Right kidney (tissue), 1 donor: ENCODE data around the gene TYW5.

Source experiments
- DNase-seq: peaks from one replicate; pipeline ENCODE4 v3.0.0-alpha.2; 2016

TYW5 gene

DNA sequence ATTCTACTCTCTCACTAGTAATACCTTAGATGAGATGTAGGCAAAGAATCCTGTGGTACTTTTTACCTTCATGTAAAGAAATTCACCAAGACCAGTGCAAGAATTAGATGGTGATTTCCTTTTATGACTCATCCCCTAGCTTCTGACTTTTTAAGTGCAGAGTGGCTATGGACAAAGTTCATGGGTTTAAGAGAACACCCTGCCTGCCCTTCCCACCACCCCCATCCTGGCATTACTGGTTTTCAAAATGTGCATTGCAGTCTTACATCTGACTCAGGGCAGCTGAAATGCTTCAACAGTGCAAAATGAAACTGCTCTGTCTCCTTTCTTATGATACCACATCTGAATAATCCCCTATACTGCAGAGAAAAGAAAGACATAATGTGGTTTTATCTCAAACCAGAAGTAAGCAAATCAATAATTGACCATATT is 22.7 kb upstream of the TYW5 start:
- DNase-seq = no peak

DNA sequence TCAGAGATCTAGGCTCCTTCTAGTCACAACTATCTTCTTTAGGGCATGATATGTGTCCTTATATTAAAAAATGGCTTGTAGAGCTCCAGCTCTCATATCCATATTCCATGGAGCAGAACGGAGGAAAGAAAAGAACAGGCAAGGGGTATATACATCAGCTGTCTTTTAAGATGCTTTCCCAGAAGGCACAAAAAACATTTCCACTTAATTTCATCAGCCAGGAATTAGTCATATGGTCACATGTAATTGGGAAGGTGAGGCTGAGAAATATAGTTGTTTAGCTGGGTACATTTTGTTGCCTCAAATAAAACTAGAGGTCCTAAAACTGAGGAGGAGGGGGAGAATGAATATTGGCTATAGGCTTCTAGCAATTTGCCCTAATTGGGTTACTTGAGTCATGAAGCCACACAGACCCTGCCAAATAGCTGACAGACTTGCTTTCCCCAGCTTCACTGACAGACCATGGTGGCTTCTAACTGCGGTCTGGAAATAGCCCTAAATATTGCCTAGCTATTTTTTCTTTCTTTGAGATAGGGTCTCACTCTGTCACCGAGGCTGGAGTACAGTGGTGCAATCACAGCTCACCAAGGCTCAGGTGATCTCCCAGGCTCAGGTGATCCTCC is 20.1 kb upstream of the TYW5 start:
- DNase-seq = no peak

DNA sequence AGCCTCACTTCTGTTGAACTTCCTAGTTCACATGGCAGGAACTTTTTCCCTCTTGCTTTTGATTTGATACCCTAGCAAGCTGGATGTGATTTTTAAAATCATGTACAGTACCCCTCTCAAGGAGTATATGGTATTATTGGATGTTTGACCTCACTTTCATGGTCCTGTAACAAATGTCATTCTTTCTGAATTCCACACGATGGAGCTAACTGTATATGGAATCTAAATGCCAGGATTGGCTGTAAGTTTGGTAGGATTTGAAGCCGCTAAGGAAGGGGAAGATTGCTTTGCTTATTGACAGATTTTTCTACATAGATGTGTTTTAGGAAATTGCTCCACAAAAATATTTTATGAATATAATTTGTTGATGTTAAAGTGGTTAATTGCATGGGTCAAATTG is 18.4 kb upstream of the TYW5 start:
- no peak for DNase-seq

GRCh38 chr2:199972088-199972626 is 16.9 kb upstream of the TYW5 start:
- no peak for DNase-seq

DNA sequence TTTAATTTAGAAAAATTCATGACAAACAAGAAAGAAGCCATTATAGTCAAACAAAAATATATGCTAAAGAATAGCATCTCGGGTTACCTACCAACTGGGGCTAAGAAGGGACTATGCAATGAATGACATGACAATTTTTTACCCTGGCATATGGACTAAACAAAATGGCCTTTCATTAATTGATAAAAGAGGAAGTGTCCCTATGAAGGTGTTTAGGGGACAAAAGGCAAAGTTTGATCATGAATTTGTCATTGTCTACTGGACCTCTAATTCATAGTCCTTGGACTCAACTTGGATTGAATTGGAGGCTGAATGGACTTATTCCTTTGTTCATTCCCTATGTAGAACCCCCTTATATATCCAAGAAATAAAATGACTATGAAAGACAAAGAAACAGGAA is 12.8 kb upstream of the TYW5 start:
- DNase-seq = no peak

- DNase-seq = no peak
Measured at GRCh38 chr2:199966976-199967375, 11.7 kb upstream of the TYW5 start.

DNA sequence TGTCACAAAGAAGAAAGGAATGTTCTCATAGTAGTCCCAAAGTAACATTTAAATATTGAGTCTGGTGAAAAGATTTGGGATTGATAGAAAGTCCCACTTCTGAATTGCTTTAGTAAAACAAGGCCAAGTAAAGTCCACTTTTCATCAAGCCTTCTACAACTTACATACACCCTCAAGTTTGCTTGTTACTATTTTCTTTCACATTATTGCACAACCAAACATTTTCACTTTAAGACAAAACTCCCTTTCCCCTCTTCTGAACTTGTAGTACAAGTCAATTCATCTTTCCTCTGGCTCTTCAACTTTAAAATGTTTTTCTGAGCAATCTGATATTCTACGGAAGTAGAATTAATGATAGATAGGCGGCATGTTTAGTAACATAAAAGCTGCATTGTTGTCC is 11.1 kb upstream of the TYW5 start:
- DNase-seq = no peak

DNA sequence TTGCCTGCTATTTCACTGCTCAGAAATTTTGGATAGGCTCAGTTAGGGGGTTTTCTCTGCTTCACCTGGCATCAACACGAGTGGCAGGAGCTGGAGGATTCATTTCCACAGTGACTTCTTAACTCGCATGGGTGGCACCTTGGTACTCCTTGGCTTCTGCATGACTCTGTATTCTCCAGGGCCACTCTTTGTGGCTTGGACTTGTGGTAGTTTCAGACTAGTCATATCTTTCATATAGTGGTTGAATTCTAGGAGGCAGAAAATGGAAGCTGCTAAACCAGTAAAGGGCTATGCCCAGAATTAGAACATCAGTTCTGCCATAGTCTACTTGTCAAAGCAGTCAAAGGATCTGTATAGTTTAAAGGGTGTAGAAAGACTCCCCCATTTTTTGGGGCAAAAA is 6.9 kb upstream of the TYW5 start:
- no peak for DNase-seq

DNA sequence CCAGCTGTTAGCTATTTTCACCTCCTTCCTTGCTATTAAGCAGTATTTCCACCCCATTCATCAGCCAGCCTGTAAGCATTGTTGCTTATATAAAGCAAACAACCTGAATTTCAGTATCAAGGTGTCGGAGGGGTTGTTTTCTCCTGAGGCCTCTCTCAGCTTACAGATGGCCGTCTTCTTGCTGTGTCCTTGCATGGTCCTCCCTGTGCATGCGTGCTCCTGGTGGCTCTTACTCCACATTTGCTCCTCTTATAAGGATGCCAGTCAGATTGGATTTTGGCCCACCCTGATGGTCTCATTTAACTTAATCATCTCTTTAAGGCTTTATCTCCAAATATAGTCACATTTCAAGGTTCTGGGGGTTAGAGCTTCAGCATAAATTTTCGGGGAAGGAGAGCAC is 2.7 kb upstream of the TYW5 start:
- no peak for DNase-seq

GRCh38 chr2:199956062-199956380 is 730 bp upstream of the TYW5 start:
- DNase-seq = no peak

DNA sequence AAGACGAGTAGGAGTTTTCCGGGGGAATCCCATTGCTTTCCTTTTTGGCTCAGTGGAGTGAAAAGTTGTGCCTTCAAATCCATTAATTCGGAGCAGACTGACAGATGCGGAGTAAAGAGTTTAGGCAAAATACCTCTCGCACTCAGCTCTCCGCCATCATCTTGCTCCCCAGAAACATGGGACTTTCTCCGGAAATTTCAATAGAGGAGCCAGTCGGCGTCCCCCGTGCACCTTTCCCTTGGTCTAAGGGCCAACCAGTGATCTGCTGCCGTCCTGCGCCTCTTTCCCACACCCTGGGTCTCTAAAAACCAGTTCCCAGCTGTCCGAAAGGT is 318 bp downstream of the TYW5 start:
- DNase-seq = no peak

DNA sequence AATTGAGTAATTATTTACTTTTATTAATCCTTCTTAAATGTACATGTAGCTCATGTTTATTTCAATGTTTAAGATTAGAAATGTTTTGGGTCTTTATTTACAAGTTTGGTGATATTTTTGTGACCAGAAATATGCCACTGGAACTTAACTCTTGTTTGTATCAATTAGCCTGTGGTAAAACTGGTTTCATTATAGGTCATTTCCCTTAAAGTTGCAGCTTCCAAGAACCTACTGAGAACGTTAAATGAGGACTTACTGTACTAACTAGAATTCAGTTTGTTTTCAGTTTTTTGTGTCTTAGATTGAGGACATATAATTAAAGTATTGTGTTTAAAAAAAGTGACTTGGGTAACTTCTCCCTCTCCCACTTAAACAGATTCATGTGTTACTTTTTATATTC is 4.3 kb downstream of the TYW5 start:
- no peak for DNase-seq

- DNase-seq = no peak
Measured at GRCh38 chr2:199950396-199950795, 4.9 kb downstream of the TYW5 start.

DNA sequence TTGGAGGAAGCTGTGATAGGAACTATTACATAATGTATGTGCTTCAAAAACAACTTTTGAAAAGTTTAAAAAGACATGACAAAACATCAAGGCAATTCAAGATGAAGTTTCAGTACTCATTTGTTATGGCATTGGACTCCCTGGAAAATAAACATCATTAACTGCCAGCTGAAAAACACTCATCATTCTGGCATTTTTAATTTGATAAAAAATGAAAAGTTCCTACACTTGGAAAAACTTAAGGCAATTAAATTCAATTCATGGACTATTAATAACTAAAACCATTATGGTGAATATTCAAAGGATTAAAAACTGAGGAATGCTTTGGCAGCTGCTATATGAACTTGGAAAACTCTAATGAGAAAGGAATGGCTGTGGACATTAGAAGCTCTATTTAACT is 8.5 kb downstream of the TYW5 start:
- no peak for DNase-seq

DNA sequence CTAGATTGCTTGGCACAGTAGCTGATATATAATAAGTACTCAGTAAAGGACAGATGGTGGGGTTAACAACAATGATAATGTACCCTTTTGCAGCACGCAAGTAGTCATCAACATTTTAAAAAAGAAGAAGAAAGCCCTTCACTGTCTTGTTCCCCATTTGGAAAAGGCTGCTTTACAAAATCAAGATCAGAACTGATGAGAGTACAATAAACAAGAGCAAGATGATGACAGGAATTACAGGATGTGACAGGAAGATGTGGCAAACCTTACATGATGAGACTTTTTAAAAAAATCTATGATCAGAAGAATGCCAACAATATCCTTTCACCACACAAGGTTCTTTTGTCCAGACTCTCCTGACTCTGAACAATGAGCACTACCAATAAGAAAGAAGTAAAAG is 9.1 kb downstream of the TYW5 start:
- DNase-seq = no peak

GRCh38 chr2:199943373-199943772 is 11.9 kb downstream of the TYW5 start:
- DNase-seq = no peak

GRCh38 chr2:199940373-199940772 is 14.9 kb downstream of the TYW5 start:
- DNase-seq = no peak

- no peak for DNase-seq
Measured at GRCh38 chr2:199936554-199936953, 18.7 kb downstream of the TYW5 start.

DNA sequence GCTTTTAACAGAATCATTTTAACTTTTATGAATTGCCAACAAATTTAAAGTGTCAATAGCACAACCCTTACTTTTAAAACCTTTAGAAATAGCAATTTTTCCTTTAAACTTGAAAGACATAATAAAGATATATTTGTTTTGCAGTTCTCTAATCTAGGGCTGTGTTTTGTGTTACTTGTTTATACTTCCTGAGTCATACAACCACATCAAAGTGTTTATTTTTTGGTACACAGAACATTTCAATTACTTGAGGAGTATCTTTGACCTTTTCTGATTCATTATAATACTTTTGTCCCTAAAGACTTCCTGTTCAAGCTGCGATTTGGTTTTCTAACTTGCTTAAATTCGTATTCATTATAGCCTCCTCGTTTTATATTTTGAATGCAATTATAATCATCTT is 21.8 kb downstream of the TYW5 start:
- no peak for DNase-seq

GRCh38 chr2:199932312-199932855 is 22.9 kb downstream of the TYW5 start:
- no peak for DNase-seq

DNA sequence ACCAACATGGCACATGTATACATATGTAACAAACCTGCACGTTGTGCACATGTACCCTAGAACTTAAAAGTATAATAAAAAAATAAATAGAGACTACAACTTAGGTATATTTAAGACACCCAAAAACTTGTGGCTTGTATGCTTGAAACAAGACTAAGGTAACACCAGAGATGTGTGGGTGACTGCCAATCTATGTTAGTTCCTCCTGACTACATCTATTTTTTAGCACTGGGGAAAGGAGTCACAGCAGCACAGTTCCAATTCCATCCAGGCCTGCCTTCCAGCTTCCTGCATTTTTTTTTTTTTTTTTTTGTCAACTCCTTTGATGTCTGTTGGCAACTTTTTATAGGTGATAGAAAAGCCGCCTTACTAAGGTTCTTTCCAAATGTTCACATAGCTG is 26.0 kb downstream of the TYW5 start:
- DNase-seq = no peak

- no peak for DNase-seq
Measured at GRCh38 chr2:199928626-199929025, 26.7 kb downstream of the TYW5 start.

DNA sequence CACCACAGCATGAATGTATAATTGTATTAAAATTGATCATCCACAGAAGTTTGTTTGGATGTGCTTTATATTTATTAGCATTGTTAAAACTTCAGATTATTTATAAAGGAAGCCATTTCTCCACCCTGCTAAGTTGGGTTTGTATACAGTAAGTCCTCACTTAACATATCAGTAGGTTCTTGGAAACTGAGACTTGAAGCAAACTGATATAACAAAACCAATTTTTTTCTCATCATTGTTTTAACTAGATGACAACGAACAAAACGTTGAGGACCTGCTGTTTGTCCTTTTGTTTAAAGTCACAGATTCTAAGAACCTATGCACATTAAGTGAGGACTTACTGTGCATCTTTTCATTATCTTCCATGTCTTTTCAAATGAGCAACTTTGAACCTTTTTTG is 27.1 kb downstream of the TYW5 start:
- DNase-seq = no peak

DNA sequence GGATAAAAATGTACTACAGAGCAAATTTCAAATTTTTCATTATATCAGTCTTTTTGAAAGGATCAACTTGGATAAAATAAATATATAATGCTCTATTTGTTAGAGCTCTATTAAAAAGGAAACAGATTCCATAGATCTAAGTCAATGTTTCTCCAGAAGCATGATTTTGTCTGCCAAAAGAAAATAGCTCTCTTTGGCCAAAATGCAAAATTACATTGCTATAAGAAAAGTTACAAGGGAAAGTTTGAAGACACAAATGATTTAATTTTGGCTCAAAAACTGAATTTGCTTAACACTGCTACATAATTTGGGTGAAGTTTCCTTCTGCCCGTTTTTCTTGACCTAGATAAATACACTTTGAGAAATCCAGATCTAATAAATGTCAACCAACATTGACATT is 28.5 kb downstream of the TYW5 start:
- DNase-seq = no peak

GRCh38 chr2:199923924-199924323 is 31.4 kb downstream of the TYW5 start:
- DNase-seq = no peak
